HepG2 (cell line): Measurements from ENCODE around the gene FAM229A. TPM values are rescaled to one million over a fixed set of nuclear protein-coding genes. Genes with fewer than 3 reads are reported as not detected.

Source experiments
- HDAC2 ChIP-seq: sonication (generic); formaldehyde crosslinking; IDR thresholded peaks from 2 replicates; pipeline ENCODE4 v1.4.0; 2020; ENCODE audit warnings: missing genetic modification reagents
- PPARG ChIP-seq: conservative IDR thresholded peaks from 2 replicates; pipeline ENCODE4 v1.6.1; 2016; ENCODE audit warnings: missing biosample characterization, missing genetic modification reagents
- SRSF9 ChIP-seq: fragments of 200-400 bp; formaldehyde crosslinking; IDR thresholded peaks from 2 replicates; pipeline ENCODE4 v1.6.1; 2018; ENCODE audit warnings: borderline replicate concordance, mild to moderate bottlenecking, low read depth, low read length; ENCODE audit not compliant: insufficient read depth, poor library complexity, severe bottlenecking
- polyA plus RNA-seq, 8 experiments: library from polyadenylated mRNA; depleted of rRNA in 3 of 8; stranded (reverse) in 7 of 8; unstranded in 1 of 8; fragments of >200 nt; fragmentation: Illumina TruSeq in 4 of 8; extraction: Trizol in 4 of 8; gene quantifications; 2 replicates each; pipeline versions ENCODE4 v1.2.1 to v1.2.3, GENCODE V29; 2011 to 2016; ENCODE audit warnings: low read depth in 4 of 8, missing spikeins in 1 of 8, mixed read lengths in 1 of 8; ENCODE audit not compliant: insufficient read depth in 1 of 8
- total RNA-seq, 5 experiments: library from RNA; depleted of rRNA; stranded (reverse); fragments of >200 nt; fragmentation: Illumina TruSeq; extraction: Trizol; gene quantifications; 2 replicates each; pipeline ENCODE4 v1.2.3, GENCODE V29; 2016; ENCODE audit warnings: low read depth in 1 of 5
- TF ChIP-seq, protein P1 (sequence below): sonication (generic); formaldehyde crosslinking; IDR thresholded peaks from 2 replicates; pipeline ENCODE4 v1.4.0; 2020; ENCODE audit warnings: missing genetic modification reagents
- TF ChIP-seq, protein P2 (sequence below): sonication (generic); formaldehyde crosslinking; IDR thresholded peaks from 2 replicates; pipeline ENCODE4 v1.4.0; 2020; ENCODE audit warnings: mild to moderate bottlenecking, missing genetic modification reagents, borderline replicate concordance
- TF ChIP-seq, protein P3 (sequence below): sonication (generic); formaldehyde crosslinking; IDR thresholded peaks from 2 replicates; pipeline ENCODE4 v1.4.0; 2020; ENCODE audit warnings: mild to moderate bottlenecking, missing genetic modification reagents

FAM229A gene
- total and polyA plus RNA-seq, 2 of the 13 experiments (the other 11 are each of a cell fraction or from before 2014, with no cell fraction given): 3.2 to 17.6 TPM

DNA sequence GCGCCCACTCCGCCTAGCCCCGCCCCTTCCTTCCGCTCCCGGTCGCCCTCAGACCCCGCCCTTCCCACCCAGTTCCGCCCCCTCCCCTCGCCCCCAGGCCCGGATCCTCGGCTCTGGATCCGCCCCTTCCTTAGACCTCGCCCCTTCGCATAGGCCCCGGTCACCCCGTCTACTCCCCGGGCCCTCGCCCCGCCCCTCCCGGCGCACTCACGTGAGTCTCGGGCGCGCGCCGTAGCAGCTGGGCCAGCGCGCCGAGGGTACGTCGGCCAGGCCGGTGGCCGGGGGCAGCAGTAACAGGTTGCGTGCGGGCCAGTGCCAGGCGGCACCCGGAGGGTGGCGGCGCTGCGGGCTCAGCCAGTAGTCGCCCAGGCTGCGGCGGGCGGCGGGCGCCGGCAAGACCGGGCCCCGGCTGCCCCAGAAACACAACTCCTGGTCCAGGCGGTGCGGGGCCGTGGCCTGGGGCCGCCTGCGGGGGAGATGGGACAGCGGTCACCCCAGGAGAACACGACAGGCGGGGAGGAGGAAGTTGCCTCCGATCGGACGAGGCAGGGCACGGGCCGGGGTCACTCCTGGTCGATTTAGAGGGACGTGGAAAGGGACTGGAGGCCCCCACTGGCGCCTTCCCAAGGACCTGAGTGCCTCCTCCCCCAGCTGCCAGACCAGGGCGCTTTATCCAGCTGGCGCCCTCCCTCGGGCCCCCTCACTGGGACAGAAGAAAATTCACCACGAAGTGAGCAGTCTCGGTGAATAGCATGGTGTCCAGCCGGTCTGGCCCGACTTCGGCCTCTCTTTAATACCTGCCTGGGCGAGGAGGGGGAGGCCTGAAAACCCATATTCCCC, 10.7 kb downstream of the FAM229A start (continued):
- TF ChIP-seq, protein P1, sequence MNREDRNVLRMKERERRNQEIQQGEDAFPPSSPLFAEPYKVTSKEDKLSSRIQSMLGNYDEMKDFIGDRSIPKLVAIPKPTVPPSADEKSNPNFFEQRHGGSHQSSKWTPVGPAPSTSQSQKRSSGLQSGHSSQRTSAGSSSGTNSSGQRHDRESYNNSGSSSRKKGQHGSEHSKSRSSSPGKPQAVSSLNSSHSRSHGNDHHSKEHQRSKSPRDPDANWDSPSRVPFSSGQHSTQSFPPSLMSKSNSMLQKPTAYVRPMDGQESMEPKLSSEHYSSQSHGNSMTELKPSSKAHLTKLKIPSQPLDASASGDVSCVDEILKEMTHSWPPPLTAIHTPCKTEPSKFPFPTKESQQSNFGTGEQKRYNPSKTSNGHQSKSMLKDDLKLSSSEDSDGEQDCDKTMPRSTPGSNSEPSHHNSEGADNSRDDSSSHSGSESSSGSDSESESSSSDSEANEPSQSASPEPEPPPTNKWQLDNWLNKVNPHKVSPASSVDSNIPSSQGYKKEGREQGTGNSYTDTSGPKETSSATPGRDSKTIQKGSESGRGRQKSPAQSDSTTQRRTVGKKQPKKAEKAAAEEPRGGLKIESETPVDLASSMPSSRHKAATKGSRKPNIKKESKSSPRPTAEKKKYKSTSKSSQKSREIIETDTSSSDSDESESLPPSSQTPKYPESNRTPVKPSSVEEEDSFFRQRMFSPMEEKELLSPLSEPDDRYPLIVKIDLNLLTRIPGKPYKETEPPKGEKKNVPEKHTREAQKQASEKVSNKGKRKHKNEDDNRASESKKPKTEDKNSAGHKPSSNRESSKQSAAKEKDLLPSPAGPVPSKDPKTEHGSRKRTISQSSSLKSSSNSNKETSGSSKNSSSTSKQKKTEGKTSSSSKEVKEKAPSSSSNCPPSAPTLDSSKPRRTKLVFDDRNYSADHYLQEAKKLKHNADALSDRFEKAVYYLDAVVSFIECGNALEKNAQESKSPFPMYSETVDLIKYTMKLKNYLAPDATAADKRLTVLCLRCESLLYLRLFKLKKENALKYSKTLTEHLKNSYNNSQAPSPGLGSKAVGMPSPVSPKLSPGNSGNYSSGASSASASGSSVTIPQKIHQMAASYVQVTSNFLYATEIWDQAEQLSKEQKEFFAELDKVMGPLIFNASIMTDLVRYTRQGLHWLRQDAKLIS (CRISPR knock-in tag): no peak
- TF ChIP-seq, protein P2, sequence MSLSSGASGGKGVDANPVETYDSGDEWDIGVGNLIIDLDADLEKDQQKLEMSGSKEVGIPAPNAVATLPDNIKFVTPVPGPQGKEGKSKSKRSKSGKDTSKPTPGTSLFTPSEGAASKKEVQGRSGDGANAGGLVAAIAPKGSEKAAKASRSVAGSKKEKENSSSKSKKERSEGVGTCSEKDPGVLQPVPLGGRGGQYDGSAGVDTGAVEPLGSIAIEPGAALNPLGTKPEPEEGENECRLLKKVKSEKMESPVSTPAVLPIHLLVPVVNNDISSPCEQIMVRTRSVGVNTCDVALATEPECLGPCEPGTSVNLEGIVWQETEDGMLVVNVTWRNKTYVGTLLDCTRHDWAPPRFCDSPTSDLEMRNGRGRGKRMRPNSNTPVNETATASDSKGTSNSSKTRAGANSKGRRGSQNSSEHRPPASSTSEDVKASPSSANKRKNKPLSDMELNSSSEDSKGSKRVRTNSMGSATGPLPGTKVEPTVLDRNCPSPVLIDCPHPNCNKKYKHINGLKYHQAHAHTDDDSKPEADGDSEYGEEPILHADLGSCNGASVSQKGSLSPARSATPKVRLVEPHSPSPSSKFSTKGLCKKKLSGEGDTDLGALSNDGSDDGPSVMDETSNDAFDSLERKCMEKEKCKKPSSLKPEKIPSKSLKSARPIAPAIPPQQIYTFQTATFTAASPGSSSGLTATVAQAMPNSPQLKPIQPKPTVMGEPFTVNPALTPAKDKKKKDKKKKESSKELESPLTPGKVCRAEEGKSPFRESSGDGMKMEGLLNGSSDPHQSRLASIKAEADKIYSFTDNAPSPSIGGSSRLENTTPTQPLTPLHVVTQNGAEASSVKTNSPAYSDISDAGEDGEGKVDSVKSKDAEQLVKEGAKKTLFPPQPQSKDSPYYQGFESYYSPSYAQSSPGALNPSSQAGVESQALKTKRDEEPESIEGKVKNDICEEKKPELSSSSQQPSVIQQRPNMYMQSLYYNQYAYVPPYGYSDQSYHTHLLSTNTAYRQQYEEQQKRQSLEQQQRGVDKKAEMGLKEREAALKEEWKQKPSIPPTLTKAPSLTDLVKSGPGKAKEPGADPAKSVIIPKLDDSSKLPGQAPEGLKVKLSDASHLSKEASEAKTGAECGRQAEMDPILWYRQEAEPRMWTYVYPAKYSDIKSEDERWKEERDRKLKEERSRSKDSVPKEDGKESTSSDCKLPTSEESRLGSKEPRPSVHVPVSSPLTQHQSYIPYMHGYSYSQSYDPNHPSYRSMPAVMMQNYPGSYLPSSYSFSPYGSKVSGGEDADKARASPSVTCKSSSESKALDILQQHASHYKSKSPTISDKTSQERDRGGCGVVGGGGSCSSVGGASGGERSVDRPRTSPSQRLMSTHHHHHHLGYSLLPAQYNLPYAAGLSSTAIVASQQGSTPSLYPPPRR (CRISPR knock-in tag): no peak
- TF ChIP-seq HDAC2 (CRISPR knock-in tag): no peak
- TF ChIP-seq, protein P3, sequence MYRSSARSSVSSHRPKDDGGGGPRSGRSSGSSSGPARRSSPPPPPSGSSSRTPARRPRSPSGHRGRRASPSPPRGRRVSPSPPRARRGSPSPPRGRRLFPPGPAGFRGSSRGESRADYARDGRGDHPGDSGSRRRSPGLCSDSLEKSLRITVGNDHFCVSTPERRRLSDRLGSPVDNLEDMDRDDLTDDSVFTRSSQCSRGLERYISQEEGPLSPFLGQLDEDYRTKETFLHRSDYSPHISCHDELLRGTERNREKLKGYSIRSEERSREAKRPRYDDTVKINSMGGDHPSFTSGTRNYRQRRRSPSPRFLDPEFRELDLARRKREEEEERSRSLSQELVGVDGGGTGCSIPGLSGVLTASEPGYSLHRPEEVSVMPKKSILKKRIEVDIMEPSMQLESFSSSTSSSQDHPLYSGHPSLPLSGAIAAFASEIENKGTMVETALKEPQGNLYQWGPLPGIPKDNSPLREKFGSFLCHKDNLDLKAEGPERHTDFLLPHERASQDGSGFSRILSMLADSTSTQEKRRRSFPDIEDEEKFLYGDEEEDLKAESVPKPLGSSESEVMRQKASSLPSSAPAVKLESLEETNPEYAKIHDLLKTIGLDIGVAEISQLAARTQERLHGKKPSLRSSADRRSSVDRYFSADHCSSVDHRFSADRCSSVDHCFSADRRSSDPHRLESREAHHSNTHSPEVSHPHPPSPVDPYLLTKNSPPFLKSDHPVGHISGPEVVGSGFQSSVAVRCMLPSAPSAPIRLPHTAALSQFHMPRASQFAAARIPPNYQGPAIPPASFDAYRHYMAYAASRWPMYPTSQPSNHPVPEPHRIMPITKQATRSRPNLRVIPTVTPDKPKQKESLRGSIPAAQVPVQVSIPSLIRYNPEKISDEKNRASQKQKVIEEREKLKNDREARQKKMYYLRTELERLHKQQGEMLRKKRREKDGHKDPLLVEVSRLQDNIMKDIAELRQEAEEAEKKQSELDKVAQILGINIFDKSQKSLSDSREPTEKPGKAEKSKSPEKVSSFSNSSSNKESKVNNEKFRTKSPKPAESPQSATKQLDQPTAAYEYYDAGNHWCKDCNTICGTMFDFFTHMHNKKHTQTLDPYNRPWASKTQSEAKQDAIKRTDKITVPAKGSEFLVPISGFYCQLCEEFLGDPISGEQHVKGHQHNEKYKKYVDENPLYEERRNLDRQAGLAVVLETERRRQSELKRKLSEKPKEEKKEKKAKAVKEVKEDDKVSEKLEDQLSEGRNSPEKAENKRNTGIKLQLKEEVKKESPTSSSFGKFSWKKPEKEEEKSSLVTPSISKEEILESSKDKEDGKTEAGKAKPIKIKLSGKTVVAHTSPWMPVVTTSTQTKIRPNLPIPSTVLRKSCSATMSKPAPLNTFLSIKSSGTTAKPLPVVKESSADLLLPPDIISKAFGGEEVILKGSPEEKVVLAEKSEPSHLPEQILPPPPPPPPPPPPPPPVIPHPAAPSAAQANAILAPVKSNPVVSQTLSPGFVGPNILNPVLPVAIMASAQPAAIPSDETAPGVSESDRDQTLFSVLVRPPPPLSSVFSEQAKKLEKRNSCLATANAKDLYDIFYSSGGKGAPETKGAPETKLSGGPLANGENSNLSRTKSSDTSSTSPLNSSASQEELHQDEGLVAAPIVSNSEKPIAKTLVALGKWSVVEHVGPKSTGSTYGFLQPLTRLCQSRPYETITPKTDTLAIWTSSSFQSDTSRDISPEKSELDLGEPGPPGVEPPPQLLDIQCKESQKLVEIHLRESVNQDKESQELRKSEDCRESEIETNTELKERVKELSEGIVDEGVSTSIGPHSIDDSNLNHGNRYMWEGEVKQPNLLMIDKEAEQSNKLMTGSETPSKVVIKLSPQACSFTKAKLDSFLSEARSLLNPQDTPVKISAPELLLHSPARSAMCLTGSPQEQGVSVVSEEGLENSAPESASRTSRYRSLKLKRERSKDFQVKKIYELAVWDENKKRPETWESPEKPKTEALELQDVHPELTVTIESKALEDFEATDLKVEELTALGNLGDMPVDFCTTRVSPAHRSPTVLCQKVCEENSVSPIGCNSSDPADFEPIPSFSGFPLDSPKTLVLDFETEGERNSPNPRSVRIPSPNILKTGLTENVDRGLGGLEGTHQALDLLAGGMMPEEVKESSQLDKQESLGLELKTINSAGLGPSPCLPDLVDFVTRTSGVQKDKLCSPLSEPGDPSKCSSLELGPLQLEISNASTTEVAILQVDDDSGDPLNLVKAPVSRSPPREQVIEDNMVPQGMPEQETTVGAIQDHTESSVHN (CRISPR knock-in tag): no peak
- TF ChIP-seq SRSF9: no peak
- TF ChIP-seq PPARG (CRISPR knock-in tag): no peak
